Naive thymus-derived CD4-positive, alpha-beta T cell (primary cell): Measurements from ENCODE around the gene SLC9A3. TPM values are rescaled to one million over a fixed set of nuclear protein-coding genes. Genes with fewer than 3 reads are reported as not detected.

ENCODE experiments used
- ATAC-seq: fragments of 150-1000 bp; cut with Tn5 transposase; 2 replicates; pipeline ENCODE4 v1.10.0; 2021; ENCODE audit warnings: mild to moderate bottlenecking, moderate library complexity
- CTCF ChIA-PET: fragments of 350-600 bp; sonication (Branson Sonifier 250); formaldehyde crosslinking; loops from one replicate; lab custom pipeline; 2021; ENCODE audit warnings: antibody characterized with exemption; lab: Charles Lee
- POLR2A ChIA-PET: fragments of 350-600 bp; sonication (Branson Sonifier 250); formaldehyde crosslinking; loops from one replicate; lab custom pipeline; 2021; ENCODE audit warnings: antibody characterized with exemption, inconsistent platforms; lab: Charles Lee
- DNase-seq, 9 donors: peaks; one replicate each; pipeline versions ENCODE4 v3.0.0 to v3.0.0-alpha.2; 2020 to 2022; ENCODE audit warnings: mixed read lengths in 1 of 9
- H3K27ac ChIP-seq: one replicate; pipeline ENCODE4 v1.7.0; 2013; ENCODE audit warnings: mild to moderate bottlenecking, low read depth, low read length, moderate library complexity
- H3K27me3 ChIP-seq, 2 donors: one replicate each; pipeline ENCODE4 v1.7.0; 2013; ENCODE audit warnings: low read length in 2 of 2, mild to moderate bottlenecking in 2 of 2, moderate library complexity in 2 of 2; ENCODE audit not compliant: control insufficient read depth in 2 of 2, insufficient read depth in 2 of 2
- H3K36me3 ChIP-seq, 3 experiments: 1 replicate in 2 of 3; 2 replicates in 1 of 3; pipeline ENCODE4 v1.7.0; 2013; ENCODE audit warnings: low read length in 3 of 3, mild to moderate bottlenecking in 3 of 3, moderate library complexity in 1 of 3; ENCODE audit not compliant: insufficient read depth in 3 of 3, control insufficient read depth in 2 of 3
- H3K4me1 ChIP-seq, 2 donors: one replicate each; pipeline ENCODE4 v1.7.0; 2013; ENCODE audit warnings: low read length in 2 of 2, mild to moderate bottlenecking in 2 of 2, moderate library complexity in 1 of 2; ENCODE audit not compliant: control insufficient read depth in 2 of 2, insufficient read depth in 2 of 2
- H3K4me3 ChIP-seq: 2 replicates; pipeline ENCODE4 v1.7.0; 2013; ENCODE audit warnings: mild to moderate bottlenecking, low read length
- H3K9me3 ChIP-seq, 3 experiments: 1 replicate in 2 of 3; 2 replicates in 1 of 3; pipeline ENCODE4 v1.7.0; 2013; ENCODE audit warnings: low read length in 3 of 3; ENCODE audit not compliant: control insufficient read depth in 2 of 3
- H3K27ac Mint-ChIP-seq, 9 donors: one replicate each; pipeline ENCODE4 v1.8.0; 2020 to 2022; ENCODE audit warnings: mixed read lengths in 9 of 9, mild to moderate bottlenecking in 8 of 9, moderate library complexity in 5 of 9, inconsistent platforms in 2 of 9
- H3K27me3 Mint-ChIP-seq, 5 donors: one replicate each; pipeline ENCODE4 v1.8.0; 2021 to 2022; ENCODE audit warnings: mixed read lengths in 5 of 5, mild to moderate bottlenecking in 1 of 5
- H3K36me3 Mint-ChIP-seq, 5 donors: one replicate each; pipeline ENCODE4 v1.8.0; 2020 to 2022; ENCODE audit warnings: mixed read lengths in 5 of 5, mild to moderate bottlenecking in 3 of 5, inconsistent platforms in 1 of 5
- H3K4me1 Mint-ChIP-seq, 7 donors: one replicate each; pipeline ENCODE4 v1.8.0; 2020 to 2022; ENCODE audit warnings: mixed read lengths in 7 of 7, mild to moderate bottlenecking in 3 of 7, inconsistent platforms in 1 of 7
- H3K4me3 Mint-ChIP-seq, 10 donors: one replicate each; pipeline ENCODE4 v1.8.0; 2020 to 2022; ENCODE audit warnings: mild to moderate bottlenecking in 10 of 10, mixed read lengths in 10 of 10, moderate library complexity in 6 of 10, inconsistent platforms in 2 of 10
- H3K9me3 Mint-ChIP-seq, 11 donors: one replicate each; pipeline ENCODE4 v1.8.0; 2020 to 2022; ENCODE audit warnings: mixed read lengths in 11 of 11, mild to moderate bottlenecking in 4 of 11, inconsistent platforms in 1 of 11, moderate library complexity in 1 of 11
- intact Hi-C, 2 donors: fragments of 100-400 bp; cut with micrococcal nuclease; formaldehyde crosslinking; loops; one replicate each; pipeline ENCODE4 v1.15.1; 2023
- polyA plus RNA-seq, 2 donors: library from polyadenylated mRNA; unstranded; fragments of 300-500 nt; fragmentation: Illumina TruSeq; gene quantifications; one replicate each; pipeline ENCODE4 v1.2.3, GENCODE V29; 2021
- total RNA-seq, 6 experiments: library from RNA in 5 of 6; stranded (reverse) in 5 of 6; gene quantifications; 1 replicate in 5 of 6; 2 replicates in 1 of 6; pipeline ENCODE4 v1.2.3 and lab custom pipeline; 2021 to 2026

SLC9A3 gene
- total and polyA plus RNA-seq, 7 experiments from 2014 or later, result 1.5 to 5.5 (median 3.2) TPM

GRCh38 chr5:527646-528628 lies 3.7 kb upstream of the SLC9A3 start:
- Histone ChIP-seq H3K4me1 (peaks cover 7 to 20% of the 10 kb centered on the region in 2 donors), H3K27ac (no peak overlapping the region), H3K36me3 (no peaks in the 10 kb centered on the region), H3K9me3 (no peaks in the 10 kb centered on the region), H3K4me3 (no peak overlapping the region), H3K27me3 (peaks cover 0 to 4% of the 10 kb centered on the region in 2 donors)
- POLR2A ChIA-PET, result no interaction called here
- H3K4me3 Mint-ChIP-seq, result peak overlapping the region in 9 of 10 donors; percentile 34 to 75 (median 62)
- H3K27me3 Mint-ChIP-seq, result peaks cover 42 to 66% (median 61%) of the 10 kb centered on the region in 5 donors
- CTCF ChIA-PET, result no interaction called here
- no peaks in the 10 kb centered on the region for H3K9me3 Mint-ChIP-seq
- intact Hi-C loops, result no loop called here
- DNase-seq (peak in 1 of 9 donors; percentile 44), ATAC-seq (no peak)
- H3K36me3 Mint-ChIP-seq, result peaks cover 0 to 5% (median 0%) of the 10 kb centered on the region in 5 donors
- H3K27ac Mint-ChIP-seq, result peak overlapping the region in 1 of 9 donors; percentile 38
- H3K4me1 Mint-ChIP-seq, result peaks cover 26 to 39% (median 37%) of the 10 kb centered on the region in 7 donors

GRCh38 chr5:526456-527088 lies 2.3 kb upstream of the SLC9A3 start:
- H3K27me3 Mint-ChIP-seq, result peaks cover 44 to 74% (median 63%) of the 10 kb centered on the region in 5 donors
- H3K9me3 Mint-ChIP-seq, result no peaks in the 10 kb centered on the region
- Histone ChIP-seq H3K27ac (no peak overlapping the region), H3K9me3 (no peaks in the 10 kb centered on the region), H3K27me3 (peaks cover 0 to 4% of the 10 kb centered on the region in 2 donors), H3K4me3 (no peak overlapping the region), H3K4me1 (peaks cover 7 to 20% of the 10 kb centered on the region in 2 donors), H3K36me3 (no peaks in the 10 kb centered on the region)
- peak overlapping the region in 5 of 10 donors; percentile 29 to 70 (median 55) for H3K4me3 Mint-ChIP-seq
- intact Hi-C loops, result no loop called here
- ATAC-seq (no peak), DNase-seq (no peak)
- ChIA-PET CTCF (no interaction called here), POLR2A (no interaction called here)
- peaks cover 29 to 42% (median 37%) of the 10 kb centered on the region in 7 donors for H3K4me1 Mint-ChIP-seq
- H3K36me3 Mint-ChIP-seq, result peaks cover 0 to 5% (median 0%) of the 10 kb centered on the region in 5 donors
- H3K27ac Mint-ChIP-seq, result no peak overlapping the region

GRCh38 chr5:525916-526315 lies 1.7 kb upstream of the SLC9A3 start:
- ChIA-PET POLR2A (no interaction called here), CTCF (no interaction called here)
- intact Hi-C loops, result no loop called here
- Histone ChIP-seq H3K27me3 (peaks cover 0 to 4% of the 10 kb centered on the region in 2 donors), H3K27ac (no peak overlapping the region), H3K9me3 (no peaks in the 10 kb centered on the region), H3K4me3 (no peak overlapping the region), H3K4me1 (peaks cover 7 to 20% of the 10 kb centered on the region in 2 donors), H3K36me3 (no peaks in the 10 kb centered on the region)
- no peak for ATAC-seq
- Mint-ChIP-seq H3K27me3 (peaks cover 48 to 75% (median 63%) of the 10 kb centered on the region in 5 donors), H3K27ac (no peak overlapping the region), H3K36me3 (peaks cover 0 to 5% (median 0%) of the 10 kb centered on the region in 5 donors), H3K4me1 (peaks cover 29 to 42% (median 37%) of the 10 kb centered on the region in 7 donors), H3K9me3 (no peaks in the 10 kb centered on the region), H3K4me3 (peak overlapping the region in 3 of 10 donors; percentile 36 to 82 (median 45))
- DNase-seq, result no peak

- Histone ChIP-seq H3K9me3 (no peaks in the 10 kb centered on the region), H3K27ac (no peak overlapping the region), H3K4me1 (peaks cover 7 to 20% of the 10 kb centered on the region in 2 donors), H3K36me3 (no peaks in the 10 kb centered on the region), H3K4me3 (no peak overlapping the region), H3K27me3 (peaks cover 0 to 4% of the 10 kb centered on the region in 2 donors)
- Mint-ChIP-seq H3K36me3 (peaks cover 0 to 5% (median 0%) of the 10 kb centered on the region in 5 donors), H3K9me3 (no peaks in the 10 kb centered on the region), H3K4me1 (peaks cover 29 to 42% (median 37%) of the 10 kb centered on the region in 7 donors), H3K27me3 (peaks cover 44 to 68% (median 55%) of the 10 kb centered on the region in 5 donors), H3K27ac (peak overlapping the region in 2 of 9 donors; percentile 18 to 82), H3K4me3 (peak overlapping the region; percentile 10 to 82 (median 48))
- intact Hi-C loops, result no loop called here
- POLR2A ChIA-PET, result no interaction called here
- CTCF ChIA-PET, result no interaction called here
- DNase-seq, result no peak
- no peak for ATAC-seq
Measured at GRCh38 chr5:524973-525761, 918 bp upstream of the SLC9A3 start.

- H3K4me1 Mint-ChIP-seq, result peaks cover 21 to 27% (median 25%) of the 10 kb centered on the region in 7 donors
- H3K4me3 Mint-ChIP-seq, result peak overlapping the region in 3 of 10 donors; percentile 41 to 68 (median 42)
- intact Hi-C loops, result no loop called here
- H3K9me3 Mint-ChIP-seq, result no peaks in the 10 kb centered on the region
- no peak overlapping the region for H3K27ac Mint-ChIP-seq
- peaks cover 7 to 14% of the 10 kb centered on the region in 2 donors for H3K4me1 ChIP-seq
- ATAC-seq (no peak), DNase-seq (no peak)
- H3K36me3 ChIP-seq, result no peaks in the 10 kb centered on the region
- ChIA-PET CTCF (no interaction called here), POLR2A (no interaction called here)
- no peaks in the 10 kb centered on the region for H3K9me3 ChIP-seq
- H3K27ac ChIP-seq, result no peak overlapping the region
- H3K36me3 Mint-ChIP-seq, result peaks cover 0 to 5% (median 0%) of the 10 kb centered on the region in 5 donors
- peaks cover 34 to 60% (median 47%) of the 10 kb centered on the region in 5 donors for H3K27me3 Mint-ChIP-seq
- no peaks in the 10 kb centered on the region for H3K27me3 ChIP-seq
- H3K4me3 ChIP-seq, result no peak overlapping the region
Measured at GRCh38 chr5:523441-524222, 617 bp downstream of the SLC9A3 start.
